Ovary (tissue), 3 donors: ENCODE data around the gene INPP4A.

Experiments used
- EP300 ChIP-seq: sonication (generic); formaldehyde crosslinking; IDR thresholded peaks from one replicate; pipeline ENCODE4 v1.6.1; 2017; ENCODE audit warnings: antibody characterized with exemption
- POLR2A ChIP-seq: fragments of 450-650 bp; IDR thresholded peaks from one replicate; pipeline ENCODE4 v1.6.1; 2017; ENCODE audit warnings: antibody characterized with exemption, mild to moderate bottlenecking, moderate library complexity
- TF ChIP-seq, protein P1 (sequence below), 3 donors: fragments of 450-650 bp in 2 of 3; fragments of 200-600 bp in 1 of 3; IDR thresholded peaks; one replicate each; pipeline versions ENCODE4 v1.5.1 to v1.8.0; 2016 to 2022; ENCODE audit warnings: antibody characterized with exemption in 3 of 3, mild to moderate bottlenecking in 1 of 3
- donor health status: DM: no; HTN: no; CAD: no.

DNA sequence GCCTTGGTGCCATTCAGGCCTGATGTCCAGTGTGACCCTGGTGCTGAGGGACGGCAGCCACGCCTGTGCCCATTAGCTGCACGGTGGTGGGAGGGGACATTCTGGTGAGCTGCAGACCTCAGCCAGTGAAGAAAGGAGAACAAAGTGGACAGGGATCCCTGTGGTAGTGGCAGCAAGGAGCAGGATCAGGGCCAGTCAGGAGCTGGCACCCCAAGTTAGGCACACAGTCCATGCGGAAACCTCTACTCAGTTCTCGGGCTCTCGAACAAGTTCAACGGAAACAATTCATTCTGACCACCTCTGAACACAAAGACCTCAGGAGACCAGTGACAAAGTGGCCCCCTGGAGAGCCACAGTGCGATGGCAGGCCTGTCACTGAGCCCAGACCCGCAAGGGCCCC lies 133.6 kb downstream of the INPP4A start:
- TF ChIP-seq POLR2A (no peak), EP300 (no peak)
- TF ChIP-seq, protein P1, sequence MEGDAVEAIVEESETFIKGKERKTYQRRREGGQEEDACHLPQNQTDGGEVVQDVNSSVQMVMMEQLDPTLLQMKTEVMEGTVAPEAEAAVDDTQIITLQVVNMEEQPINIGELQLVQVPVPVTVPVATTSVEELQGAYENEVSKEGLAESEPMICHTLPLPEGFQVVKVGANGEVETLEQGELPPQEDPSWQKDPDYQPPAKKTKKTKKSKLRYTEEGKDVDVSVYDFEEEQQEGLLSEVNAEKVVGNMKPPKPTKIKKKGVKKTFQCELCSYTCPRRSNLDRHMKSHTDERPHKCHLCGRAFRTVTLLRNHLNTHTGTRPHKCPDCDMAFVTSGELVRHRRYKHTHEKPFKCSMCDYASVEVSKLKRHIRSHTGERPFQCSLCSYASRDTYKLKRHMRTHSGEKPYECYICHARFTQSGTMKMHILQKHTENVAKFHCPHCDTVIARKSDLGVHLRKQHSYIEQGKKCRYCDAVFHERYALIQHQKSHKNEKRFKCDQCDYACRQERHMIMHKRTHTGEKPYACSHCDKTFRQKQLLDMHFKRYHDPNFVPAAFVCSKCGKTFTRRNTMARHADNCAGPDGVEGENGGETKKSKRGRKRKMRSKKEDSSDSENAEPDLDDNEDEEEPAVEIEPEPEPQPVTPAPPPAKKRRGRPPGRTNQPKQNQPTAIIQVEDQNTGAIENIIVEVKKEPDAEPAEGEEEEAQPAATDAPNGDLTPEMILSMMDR (IDR thresholded peaks at IDR 0.05): no peak
